HG03571 (cell line): ENCODE measurements around the gene MARS2.
A peak's percentile ranks its signal among the peaks of the same experiment; 100 is the strongest.
"Not testable (repeated sequence)": the region's sequence is repeated elsewhere in the genome, so short reads cannot be mapped to it uniquely, and the experiment has no call there.

Experiments used
- ATAC-seq: cut with Tn5 transposase; IDR thresholded peaks from one replicate; pipeline ENCODE4 v1.9.1; 2021; ENCODE audit not compliant: unreplicated experiment

The MARS2 gene

GRCh38 chr2:197705912-197706838 lies 1.0 kb downstream of the MARS2 start:
- peak; percentile 28 for ATAC-seq

DNA sequence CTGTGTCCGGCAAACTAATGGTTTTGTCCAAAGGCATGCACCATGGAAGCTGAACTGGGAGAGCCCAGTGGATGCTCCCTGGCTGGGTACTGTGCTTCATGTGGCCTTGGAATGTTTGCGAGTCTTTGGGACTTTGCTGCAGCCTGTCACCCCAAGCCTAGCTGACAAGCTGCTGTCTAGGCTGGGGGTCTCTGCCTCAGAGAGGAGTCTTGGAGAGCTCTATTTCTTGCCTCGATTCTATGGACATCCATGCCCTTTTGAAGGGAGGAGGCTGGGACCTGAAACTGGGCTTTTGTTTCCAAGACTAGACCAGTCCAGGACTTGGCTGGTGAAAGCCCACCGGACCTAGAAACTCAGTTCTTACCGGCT lies 1.7 kb downstream of the MARS2 start:
- ATAC-seq = no peak

GRCh38 chr2:197707316-197708213 lies 2.4 kb downstream of the MARS2 start:
- no peak for ATAC-seq

DNA sequence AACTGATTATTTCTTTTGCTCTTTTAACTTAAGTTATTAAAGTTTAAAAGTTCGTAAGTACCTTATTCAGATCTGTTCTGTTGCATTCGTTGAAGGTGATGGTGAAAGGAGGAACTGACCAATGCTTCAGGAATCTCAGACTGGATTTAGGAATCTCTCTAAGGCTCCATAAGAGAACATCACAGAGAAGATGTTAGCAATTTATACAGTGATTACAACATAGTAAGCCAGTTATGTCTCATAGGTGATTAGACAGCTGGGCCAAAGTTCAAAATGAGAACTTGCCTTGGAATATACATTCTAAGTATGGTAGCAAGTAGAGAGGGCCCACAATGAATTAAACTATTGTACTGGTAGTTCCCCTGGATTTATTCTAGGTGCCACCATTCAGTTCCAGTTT lies 3.2 kb downstream of the MARS2 start:
- ATAC-seq = no peak

DNA sequence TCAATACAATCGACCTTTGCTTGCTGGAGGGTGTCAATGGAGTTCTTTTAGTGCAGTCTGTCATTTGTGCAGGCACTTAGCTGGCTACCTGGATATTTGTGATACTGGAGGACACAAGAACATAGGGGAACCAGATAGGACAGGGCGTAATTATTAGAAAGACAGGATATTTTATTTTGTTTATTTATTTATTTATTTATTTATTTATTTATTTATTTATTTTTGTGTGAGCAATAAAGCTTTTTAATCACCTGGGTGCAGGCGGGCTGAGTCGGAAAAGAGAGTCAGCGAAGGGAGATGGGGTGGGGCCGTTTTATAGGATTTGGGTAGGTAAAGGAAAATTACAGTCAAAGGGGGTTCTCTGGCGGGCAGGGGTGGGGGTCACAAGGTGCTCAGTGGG lies 4.0 kb downstream of the MARS2 start:
- ATAC-seq = not testable (repeated sequence)

GRCh38 chr2:197710424-197711042 lies 5.4 kb downstream of the MARS2 start:
- peak; percentile 63 for ATAC-seq

- no peak for ATAC-seq
Observed at GRCh38 chr2:197711578-197711977, 6.4 kb downstream of the MARS2 start.

GRCh38 chr2:197713271-197713670 lies 8.1 kb downstream of the MARS2 start:
- no peak for ATAC-seq

DNA sequence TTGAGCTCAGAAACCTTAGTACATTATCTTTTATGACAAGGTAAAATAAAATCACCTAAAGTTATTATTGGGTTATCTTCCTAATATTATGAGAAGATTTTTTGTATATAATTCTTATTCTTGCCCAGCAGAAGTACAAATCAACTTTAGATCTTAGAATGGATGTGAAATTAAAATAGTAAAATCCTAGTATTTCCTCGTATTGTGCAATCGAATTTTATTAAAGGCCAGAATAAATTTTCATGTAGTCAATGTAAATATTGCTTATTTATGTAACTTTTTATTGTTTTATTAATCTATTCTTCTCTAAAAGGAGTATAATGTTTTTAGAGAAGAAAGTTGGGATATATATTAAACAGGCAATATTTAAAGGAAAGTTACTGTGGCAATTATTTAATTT lies 12.7 kb downstream of the MARS2 start:
- no peak for ATAC-seq

GRCh38 chr2:197727011-197727410 lies 21.8 kb downstream of the MARS2 start:
- ATAC-seq = no peak

GRCh38 chr2:197728555-197729544 lies 23.7 kb downstream of the MARS2 start:
- ATAC-seq = not testable (repeated sequence)

DNA sequence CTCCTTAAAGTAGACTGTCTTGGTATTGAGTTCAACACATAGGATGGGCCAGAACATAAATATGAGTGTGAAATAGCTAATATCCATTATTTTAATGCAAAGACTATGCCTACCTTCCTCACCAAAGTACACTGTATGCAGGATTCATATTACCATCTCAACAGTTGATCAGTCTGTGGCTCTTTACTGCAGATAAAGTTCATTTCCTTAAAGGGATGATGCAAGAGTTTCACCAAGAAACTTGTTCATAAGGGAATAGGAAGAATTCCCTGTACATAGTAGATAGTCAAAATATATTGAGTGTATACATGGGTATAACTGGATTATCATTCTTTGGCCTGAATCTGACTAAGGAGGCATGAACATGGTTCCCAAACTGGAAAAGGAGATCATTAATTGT lies 35.0 kb downstream of the MARS2 start:
- ATAC-seq = no peak
